Measurements from ENCODE around the gene WNK2. TPM values are rescaled to one million over a fixed set of nuclear protein-coding genes. Genes with fewer than 3 reads are reported as not detected.
"Not testable (repeated sequence)": the region's sequence is repeated elsewhere in the genome, so short reads cannot be mapped to it uniquely, and the experiment has no call there.

Gene WNK2
- total RNA-seq, 1 donor from 2014 or later = 218 TPM

- H3K27ac ChIP-seq (replicated peaks) = no peak overlapping the region
- TF ChIP-seq, protein P1, sequence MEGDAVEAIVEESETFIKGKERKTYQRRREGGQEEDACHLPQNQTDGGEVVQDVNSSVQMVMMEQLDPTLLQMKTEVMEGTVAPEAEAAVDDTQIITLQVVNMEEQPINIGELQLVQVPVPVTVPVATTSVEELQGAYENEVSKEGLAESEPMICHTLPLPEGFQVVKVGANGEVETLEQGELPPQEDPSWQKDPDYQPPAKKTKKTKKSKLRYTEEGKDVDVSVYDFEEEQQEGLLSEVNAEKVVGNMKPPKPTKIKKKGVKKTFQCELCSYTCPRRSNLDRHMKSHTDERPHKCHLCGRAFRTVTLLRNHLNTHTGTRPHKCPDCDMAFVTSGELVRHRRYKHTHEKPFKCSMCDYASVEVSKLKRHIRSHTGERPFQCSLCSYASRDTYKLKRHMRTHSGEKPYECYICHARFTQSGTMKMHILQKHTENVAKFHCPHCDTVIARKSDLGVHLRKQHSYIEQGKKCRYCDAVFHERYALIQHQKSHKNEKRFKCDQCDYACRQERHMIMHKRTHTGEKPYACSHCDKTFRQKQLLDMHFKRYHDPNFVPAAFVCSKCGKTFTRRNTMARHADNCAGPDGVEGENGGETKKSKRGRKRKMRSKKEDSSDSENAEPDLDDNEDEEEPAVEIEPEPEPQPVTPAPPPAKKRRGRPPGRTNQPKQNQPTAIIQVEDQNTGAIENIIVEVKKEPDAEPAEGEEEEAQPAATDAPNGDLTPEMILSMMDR (IDR thresholded peaks at IDR 0.05; ENCODE audit: borderline replicate concordance) = no peak
- no peaks in the 10 kb centered on the region for H3K36me3 ChIP-seq
- intact Hi-C loops (cut with micrococcal nuclease) = loop anchor here (5.0 kb wide), 1 partner anchor 448 kb away; no protein-coding TSS in a partner anchor
- no peaks in the 10 kb centered on the region for H3K27me3 ChIP-seq (ENCODE audit: low read depth)
- no peak for DNase-seq
- peaks cover 21% of the 10 kb centered on the region for H3K4me1 ChIP-seq
- H3K9me3 ChIP-seq (replicated peaks) = peaks cover 4% of the 10 kb centered on the region
- no peak overlapping the region for H3K4me3 ChIP-seq
These were observed 44.4 kb upstream of the WNK2 start for GRCh38 chr9:93139365-93140182.

- Histone ChIP-seq H3K9me3 (replicated peaks) (peaks cover 4% of the 10 kb centered on the region), H3K4me3 (no peak overlapping the region), H3K4me1 (peaks cover 10% of the 10 kb centered on the region), H3K27ac (replicated peaks) (no peak overlapping the region), H3K27me3 (ENCODE audit: low read depth) (no peaks in the 10 kb centered on the region), H3K36me3 (no peaks in the 10 kb centered on the region)
- no peak for DNase-seq
- TF ChIP-seq, protein P1 (IDR thresholded peaks at IDR 0.05; ENCODE audit: borderline replicate concordance) = no peak
- intact Hi-C loops (cut with micrococcal nuclease) = loop anchor here (5.0 kb wide), 1 partner anchor 445 kb away; no protein-coding TSS in a partner anchor
These were observed 42.0 kb upstream of the WNK2 start for GRCh38 chr9:93141771-93142483.

DNA sequence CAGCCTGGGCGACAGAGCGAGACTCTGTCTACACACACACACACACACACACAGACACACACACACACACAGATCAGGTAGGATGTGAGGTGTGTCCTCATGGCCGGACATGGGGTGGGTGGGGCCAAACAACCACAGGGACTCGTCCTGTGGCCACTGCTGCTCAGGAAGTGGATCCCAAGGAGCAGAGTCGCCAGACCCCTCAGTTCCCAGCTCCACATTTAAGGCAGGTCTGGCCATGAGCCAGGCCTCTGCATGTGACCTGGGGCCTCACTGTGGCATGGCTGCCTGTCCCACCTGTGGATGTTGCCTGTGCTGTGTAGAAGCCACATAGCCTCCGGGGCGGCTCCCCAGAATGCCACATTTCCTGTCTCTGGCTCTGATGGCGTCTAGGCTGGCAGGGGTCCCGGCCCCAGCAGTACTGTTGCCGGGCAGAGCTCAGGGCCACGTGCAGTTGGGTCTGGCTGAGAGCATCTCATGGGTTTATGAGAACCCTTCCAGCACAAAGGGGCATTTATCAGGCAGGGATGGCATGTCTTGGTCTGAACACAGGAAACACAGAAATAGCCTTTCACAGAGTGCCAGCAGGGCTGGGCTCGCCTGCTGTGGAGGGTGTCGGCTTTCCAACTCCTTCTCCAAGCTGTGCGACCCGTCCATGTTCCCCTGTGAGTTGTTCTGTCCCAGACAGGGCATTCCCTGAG is 40.0 kb upstream of the WNK2 start:
- intact Hi-C loops (cut with micrococcal nuclease) = loop anchor here (5.0 kb wide), 1 partner anchor 443 kb away; no protein-coding TSS in a partner anchor
- Histone ChIP-seq H3K36me3 (no peaks in the 10 kb centered on the region), H3K27me3 (ENCODE audit: low read depth) (no peaks in the 10 kb centered on the region), H3K4me3 (no peak overlapping the region), H3K9me3 (replicated peaks) (peaks cover 5% of the 10 kb centered on the region), H3K4me1 (peaks cover 10% of the 10 kb centered on the region), H3K27ac (replicated peaks) (peak overlapping the region; percentile 16)
- TF ChIP-seq, protein P1 (IDR thresholded peaks at IDR 0.05; ENCODE audit: borderline replicate concordance) = no peak
- no peak for DNase-seq

GRCh38 chr9:93146696-93147095 is 37.2 kb upstream of the WNK2 start:
- H3K4me3 ChIP-seq; DNase-seq; intact Hi-C loops (cut with micrococcal nuclease); H3K36me3 ChIP-seq; H3K9me3 ChIP-seq (replicated peaks); H3K27me3 ChIP-seq (ENCODE audit: low read depth); H3K4me1 ChIP-seq; H3K27ac ChIP-seq (replicated peaks): not testable (repeated sequence)

GRCh38 chr9:93147632-93148031 is 36.3 kb upstream of the WNK2 start:
- Histone ChIP-seq H3K36me3 (no peaks in the 10 kb centered on the region), H3K4me3 (no peak overlapping the region), H3K27me3 (ENCODE audit: low read depth) (no peaks in the 10 kb centered on the region), H3K4me1 (peaks cover 10% of the 10 kb centered on the region), H3K9me3 (replicated peaks) (peaks cover 5% of the 10 kb centered on the region), H3K27ac (replicated peaks) (no peak overlapping the region)
- TF ChIP-seq, protein P1 (IDR thresholded peaks at IDR 0.05; ENCODE audit: borderline replicate concordance) = no peak
- intact Hi-C loops (cut with micrococcal nuclease) = no loop called here
- no peak for DNase-seq

Data from left ventricle myocardium inferior (tissue), 1 donor.